Measurements from ENCODE around the gene CLSTN2.

CLSTN2 gene

DNA sequence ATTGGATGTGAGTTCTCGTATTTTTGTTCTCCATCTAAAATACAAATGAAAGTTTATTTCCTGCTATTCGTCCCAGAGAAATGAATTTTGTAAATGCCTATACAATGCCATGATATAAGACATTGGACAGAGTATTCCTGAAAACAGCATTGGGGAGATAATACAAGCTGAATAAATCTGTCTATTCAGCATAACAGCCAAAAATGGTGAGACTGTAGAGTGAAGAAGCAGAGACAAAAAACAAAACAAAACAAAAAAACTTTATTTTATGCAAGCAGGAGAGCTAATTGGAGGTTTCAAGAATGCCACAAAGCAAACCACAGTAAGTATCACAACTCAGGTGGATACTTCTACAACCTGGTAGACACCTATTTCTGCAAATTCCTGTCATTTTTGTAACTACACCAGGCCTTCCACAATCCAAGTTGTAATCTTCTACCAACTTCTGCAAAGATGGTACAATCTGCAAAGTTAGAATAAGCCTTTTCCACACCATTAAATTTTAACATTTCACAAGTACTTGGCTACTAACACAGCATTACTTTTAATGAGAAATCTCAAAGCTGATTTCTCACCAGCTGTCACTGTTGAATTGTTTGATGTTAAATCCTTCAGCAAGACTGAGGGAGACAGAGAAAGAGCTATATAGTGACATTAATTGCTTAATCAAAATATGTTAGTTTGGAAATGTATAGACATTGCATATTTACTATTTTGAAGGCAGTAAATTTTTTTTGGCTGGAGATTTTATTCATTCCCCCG lies 163.1 kb downstream of the CLSTN2 start:
- DNase-seq: no peak

DNA sequence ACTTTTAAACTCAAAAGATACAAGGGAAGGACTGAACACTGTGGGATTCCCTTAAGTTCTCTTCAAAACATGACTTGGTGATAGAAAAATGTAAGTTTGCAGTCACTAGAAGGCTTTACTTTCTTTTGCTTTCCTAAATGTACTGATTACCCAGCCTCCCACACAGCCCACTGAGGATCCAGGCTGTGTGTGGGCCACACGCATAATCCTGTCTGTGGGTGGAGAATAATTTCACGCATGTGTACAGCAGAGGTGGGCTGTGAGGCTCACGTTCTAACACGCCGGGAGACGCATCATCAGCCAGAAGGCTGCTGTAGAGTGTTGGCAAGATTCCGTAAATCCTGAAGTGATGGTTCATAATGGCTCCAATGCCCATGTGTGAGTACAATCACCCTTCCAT lies 165.5 kb downstream of the CLSTN2 start:
- DNase-seq: no peak

DNA sequence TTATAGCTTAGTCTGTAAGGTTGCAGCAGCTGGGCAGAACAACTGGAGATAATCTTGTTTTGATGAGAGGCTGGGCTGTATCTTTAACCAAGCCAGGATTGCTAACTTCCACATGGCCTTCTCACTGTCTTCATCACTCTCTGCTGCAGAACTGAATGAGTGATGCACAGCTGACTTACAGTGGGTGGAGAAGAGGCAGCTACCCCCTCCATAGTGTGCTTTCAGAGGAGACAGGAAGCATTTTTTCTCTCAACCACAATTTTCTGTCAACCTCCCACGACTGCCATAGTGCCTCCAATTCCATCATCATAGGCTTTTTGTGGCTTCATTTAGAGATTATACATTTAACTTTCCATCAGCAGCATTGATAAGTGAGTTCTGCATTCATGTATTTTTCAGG lies 168.2 kb downstream of the CLSTN2 start:
- no peak for DNase-seq

DNA sequence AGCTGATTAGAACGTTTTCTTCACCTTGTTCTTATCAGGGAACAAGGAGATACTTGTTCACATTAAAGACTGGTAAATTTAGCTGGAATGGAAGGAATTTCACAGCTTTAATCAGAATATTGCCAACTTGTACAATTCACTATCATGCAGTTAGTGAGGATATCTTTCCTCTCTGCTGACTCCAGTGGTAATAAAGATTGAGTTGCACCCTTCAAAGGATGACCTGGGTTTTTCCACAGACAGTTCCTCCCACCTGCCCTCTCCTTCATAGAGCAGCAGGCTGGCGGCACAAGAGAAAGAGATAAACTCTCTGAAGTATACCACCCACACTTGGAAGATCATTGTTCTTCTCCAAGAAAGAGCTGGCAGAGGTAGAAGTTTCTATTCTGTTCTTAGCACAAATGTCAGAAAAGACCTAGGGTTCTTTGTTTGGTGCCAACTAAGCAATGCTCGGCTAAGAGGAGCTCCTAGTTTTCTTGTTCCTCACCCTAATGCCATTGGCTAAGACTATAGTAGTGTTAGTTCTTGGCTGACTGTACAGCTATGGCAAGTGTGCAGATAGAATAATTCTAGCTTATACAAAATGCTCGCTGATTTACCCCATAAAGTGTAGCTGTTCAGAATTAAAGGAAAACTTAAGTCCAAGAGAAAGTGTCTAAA lies 169.1 kb downstream of the CLSTN2 start:
- DNase-seq: no peak

DNA sequence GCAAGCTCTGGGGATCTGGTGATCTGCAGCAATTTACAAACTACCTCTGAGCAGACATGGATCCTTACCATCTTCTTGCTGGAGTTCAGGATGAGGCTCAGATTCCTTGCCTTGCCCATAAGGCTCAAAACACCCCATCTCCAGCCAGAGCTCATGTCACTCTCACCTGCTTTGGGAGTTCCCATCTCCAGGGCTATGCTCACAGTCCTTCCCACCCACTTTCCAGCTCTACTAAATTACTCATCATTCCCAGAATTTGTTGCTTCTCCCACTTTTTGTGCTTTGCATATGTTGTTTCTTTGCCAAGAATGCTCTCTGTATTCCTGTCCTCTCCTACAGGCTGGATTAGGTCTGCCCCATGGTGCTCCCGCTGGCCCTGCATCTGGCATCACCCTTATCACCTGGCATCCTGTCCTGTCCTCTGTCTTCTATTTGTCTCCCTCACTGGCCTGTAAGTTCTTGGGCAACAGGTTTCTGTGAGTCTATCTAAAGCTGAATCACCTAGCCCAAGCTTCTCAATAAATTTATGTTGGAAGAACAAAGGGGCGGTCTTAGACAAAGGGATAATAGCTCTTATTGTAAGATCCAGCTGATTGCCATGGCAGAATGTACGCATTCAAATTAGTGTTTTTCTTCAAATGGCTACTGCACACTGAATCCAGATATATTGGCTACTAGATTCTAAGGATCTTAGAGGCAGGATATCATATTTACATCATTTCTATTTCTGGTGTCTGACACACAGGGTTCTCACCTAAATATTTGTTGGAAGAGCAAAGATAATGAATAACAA lies 179.2 kb downstream of the CLSTN2 start:
- peak; percentile 74 for DNase-seq

DNA sequence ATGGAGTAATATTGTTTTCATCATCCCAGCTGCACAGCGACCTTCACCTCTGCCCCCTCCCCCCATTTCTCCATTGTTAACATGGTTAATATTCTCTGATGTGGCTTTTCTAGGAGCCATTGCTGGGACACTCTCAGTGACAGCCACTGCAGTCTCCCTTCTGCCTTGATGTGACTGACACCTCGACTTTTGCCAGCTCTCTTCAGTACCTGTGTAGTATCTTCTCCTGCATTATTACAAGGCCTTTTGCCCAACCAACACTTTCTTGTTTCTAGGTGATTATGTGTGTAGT lies 179.8 kb downstream of the CLSTN2 start:
- no peak for DNase-seq

DNA sequence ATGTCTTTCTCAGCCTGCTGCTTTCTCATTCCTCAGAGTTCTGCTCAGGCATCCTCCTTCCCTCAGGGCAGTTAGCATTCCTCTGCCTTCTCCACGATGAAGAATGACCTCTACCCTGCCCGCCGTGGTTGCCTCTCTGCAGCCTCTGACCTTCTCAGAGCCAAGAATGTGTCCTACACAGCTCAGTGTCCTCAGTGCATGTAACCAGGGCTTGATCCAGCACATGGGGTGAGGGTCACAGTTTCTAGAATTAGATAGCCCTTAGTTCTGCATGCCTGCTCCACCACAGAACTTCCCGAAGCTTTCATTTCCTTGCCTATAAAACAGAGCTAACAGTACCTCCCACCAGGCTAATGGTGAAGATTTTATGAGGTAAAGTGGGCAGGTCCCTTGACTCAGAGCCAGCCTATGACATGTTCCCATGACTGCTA lies 182.1 kb downstream of the CLSTN2 start:
- no peak for DNase-seq

DNA sequence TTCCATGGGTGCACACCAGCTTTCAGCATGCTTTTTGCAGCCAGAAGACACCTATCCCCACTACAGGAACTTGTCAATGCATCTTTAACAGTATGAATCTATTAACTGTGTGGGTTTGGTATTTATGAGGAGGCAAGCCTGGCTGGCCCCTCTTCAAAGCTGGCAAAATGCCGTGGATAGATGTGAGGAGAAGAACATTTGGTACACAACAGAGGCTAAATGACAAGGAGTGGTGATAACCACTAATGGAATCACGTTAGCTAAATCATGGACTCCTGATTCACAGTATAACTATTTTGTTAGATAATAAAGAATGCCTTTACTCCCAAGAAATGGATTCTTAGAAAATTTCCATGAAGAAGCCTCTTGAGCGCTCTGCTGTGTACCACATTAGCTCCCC lies 187.2 kb downstream of the CLSTN2 start:
- DNase-seq: no peak

DNA sequence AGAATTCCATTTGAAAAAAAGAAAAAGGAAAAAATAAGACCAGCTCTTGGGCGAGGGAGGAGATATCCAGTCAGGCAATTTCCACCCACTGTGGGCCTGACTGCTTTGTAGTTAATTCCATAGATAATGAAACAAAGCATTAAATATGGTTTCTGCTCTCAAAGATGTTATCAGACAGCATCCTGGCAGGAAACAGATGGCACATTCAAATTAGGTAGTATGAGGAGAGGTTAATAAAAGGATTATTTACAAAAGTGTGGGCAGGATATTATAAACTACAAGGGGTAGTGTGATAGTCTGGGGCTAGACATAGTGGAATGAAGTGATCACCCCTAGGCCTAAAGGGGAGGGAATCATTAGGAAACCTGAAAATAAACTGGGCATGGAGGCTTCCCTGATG lies 193.2 kb downstream of the CLSTN2 start:
- DNase-seq: peak; percentile 55

DNA sequence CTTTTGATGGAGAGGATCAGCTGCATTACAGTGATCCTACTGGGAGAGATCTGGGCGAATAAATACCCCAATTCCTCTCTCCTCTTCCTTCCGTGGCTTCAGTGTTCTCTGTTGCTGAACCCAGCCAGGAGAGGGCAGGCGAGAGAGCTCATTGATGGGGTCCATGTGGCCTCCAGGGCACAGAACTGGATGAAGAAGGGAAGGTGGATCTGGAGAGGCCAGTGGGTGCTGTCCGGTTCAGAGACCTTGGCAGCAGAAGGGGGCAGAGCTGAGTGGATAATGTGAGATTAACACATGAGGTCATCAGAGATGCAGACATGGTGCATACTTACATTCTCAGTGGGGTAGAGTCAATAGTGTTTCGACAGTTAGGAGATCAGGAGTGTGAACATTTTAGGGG lies 193.6 kb downstream of the CLSTN2 start:
- DNase-seq: peak; percentile 55

DNA sequence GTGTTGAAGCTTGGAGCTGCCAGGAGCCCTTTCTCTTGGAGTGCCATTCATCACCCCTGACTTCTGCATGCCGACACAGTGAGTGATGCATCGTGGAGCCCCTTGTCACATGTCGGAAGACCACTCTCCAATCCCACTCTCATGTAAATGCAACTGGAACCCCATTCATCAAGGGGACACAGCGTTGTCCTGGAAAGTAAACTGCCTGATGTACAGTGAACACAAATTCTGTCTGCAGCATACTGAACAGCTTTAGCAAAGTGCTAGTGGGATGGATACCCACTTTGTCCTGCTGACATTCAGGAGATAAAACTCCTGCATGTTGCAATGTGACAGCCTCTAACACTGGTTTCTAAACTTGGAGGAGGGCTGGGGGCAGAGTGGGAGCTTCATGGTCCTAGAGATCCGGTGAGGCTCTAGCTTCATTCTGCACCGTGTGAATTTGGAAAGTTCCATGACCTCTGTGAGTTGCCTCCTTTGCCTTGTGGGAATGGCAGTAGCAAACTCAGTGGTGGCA lies 194.8 kb downstream of the CLSTN2 start:
- DNase-seq: no peak

DNA sequence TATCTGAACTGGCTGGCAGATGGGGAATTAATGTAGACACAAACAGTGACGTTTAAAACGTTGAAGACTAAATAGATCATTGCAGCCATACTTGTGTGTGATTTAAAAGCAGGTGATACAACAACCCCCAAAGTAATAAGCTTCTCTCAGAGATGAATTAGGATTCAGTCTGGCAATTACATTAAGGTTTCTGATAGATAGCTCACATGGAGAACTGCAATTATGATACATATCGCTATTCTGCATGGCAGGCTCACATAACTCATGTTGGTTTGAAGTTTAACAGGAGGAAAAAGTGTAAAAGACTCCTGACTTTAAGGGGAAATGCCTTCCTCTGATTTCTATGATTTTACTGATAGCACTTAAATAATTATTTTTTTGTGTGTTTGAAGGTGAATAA lies 196.9 kb downstream of the CLSTN2 start:
- DNase-seq: no peak

DNA sequence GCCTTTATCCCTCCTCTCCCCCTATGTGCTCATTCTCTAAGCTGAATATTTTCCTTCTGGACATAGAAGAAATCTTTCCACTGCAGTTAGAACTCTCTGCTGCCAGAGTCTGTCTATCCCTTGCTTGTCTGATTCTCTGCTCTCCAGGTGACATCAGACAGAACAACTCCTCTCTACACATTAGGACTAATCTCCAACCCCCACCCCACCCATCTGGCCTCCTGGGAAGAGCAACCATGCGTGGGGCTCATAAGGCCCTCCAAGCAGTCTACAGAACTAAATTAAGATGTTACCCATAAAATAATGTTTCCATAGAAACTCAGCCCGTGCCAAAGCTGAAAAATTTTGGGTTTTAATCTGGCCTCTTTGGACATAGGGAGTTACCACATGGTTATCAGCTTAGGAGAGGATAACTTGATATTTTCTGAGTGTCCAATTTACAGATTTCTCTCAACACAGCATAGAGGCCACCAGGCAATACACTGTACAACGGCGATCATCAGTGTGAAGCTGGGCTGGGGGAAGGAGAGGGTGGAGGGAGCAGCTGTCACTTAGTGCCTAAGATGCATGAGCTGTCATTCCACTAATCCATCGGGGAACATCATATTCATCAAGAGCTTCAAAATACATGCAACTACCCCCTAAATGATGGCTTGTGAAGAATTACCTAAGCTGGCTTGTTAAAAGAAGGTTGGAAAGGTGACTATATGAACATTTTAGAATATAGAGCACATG lies 199.4 kb downstream of the CLSTN2 start:
- DNase-seq: no peak

DNA sequence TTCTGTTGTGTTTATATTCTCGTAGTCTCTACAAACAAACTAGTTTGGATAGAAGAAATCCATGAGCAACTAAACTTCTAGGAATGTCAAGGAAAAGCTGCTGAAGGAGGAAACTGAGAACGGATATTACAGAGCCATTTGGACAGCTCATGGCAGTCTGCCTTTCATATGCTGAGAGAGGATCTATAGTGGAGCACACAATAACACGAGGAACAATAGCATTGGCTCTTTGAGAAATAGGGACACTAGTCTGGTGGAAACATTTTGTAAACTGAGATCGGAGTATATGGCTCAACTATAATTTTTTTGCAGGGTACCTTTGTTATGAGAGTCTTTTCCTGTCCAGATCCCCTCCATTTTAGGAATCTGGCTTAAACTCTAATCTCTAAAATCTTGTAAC lies 200.5 kb downstream of the CLSTN2 start:
- no peak for DNase-seq

DNA sequence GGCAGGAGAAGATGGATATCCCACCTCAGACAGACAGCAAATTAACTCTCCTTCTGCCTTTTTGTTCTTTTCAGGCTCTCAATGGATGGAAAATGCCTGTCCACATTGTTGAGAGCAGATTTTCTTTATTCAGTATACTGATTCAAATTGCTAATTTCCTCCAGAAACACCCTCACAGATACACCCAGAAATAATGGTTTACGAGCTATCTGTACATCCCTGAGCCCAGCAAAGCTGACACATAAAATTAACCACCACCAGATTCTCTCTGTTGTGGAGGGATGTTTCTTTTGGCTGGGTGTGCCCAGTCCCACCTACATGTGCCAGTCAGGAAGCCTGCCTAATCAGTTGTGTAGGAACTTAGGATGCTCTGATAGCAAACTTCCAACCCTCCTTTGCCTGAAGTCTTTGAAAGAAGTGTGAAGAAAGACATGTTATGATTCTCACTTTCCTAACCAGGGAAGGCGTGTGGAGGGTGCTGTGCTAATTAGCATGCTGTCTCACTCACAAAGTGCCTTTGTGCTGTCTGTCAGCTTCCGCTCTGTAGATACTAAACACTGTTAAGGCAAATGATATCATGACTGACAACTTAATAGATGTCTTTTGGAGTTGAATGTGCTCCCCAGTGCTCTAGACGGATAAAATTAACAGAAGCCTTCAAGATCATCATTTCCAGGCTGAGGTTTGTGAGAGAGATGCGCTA lies 208.5 kb downstream of the CLSTN2 start:
- no peak for DNase-seq

DNA sequence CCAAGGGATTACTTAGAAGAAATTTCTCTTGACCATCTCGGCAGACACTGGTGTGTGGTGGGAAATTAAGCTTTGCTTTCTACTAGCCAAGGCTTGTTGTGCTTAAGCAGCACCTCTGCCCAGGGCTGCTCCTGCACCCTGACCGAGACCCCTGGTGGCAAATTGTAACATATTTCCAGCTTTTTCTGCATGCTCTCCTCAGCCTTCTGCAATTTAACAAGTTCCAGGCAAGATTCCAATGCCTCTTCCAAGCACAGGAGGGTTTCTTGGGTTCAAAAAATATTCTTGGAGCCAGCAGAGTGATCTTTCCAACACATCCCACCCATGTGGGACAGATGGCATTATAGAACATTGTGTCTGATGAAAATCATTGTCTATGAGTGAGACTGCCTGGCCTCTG lies 210.5 kb downstream of the CLSTN2 start:
- no peak for DNase-seq

DNA sequence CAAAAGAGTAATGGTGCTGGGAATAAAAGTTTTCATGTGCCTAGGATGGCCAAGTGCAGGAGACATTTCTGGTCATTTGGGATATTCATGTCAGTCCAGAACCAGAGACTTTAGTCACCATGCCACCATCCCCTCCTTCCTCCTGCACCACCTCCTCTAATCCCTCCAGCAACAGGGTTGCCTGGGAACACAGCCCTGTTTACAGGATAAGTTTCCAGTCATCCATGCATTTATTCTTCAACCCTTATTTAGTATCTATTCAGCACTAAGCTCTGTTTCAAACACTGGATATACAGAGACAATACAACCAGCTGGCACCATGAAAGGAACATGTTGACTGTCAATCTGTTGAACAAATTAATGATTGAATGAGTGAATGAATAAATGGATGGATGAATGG lies 211.7 kb downstream of the CLSTN2 start:
- DNase-seq: no peak

DNA sequence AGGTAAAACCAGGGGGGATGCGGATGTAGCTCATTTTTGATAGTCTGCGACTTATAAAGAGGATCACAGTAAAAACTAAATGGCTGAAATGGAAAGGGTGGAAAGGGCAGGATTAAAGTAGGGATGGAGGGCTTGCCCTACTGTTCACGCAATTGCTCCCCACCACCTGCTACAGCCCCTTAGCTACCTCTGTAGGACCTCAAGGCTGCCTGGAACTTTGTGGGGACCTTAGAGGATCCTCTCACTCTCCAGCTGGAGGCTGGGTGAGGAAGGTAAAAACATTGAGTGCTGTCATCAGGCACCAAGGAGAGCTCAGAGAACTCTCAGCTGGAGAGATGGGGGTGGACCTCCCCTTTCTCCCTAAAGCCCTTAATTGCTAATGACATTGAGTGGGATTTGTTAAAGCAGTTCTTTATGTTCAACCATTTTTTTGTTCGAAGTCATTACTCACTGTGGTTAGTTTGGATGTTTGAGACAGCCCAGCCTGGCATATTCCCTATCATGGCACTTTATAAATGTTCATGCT lies 213.0 kb downstream of the CLSTN2 start:
- no peak for DNase-seq

DNA sequence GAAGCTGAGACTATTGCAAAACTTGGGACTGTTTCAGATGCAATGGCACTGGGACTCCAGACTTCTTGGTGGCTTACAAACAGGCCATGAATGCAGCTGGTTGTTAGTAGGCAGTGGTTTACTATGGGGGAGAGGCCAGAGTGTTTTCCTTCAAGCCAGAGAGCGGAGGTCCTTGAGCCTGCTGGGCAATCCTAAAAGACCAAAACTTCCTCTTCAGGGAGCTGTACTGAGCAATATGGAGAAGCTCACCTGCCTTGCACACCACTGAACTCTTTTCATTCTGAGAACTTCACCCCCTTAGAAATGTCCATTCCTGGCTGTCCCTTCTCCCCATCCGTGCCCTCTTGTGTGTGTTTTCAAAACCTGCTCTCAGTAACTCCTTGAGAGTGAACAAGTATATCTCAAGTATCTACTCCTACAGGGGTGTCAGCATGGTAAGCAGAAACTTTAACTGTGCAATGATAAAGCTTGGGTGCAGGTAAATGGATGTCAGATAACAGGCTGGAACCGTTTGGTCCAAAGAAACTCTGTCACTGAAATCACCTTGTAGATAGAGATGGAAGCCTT lies 213.9 kb downstream of the CLSTN2 start:
- DNase-seq: no peak

DNA sequence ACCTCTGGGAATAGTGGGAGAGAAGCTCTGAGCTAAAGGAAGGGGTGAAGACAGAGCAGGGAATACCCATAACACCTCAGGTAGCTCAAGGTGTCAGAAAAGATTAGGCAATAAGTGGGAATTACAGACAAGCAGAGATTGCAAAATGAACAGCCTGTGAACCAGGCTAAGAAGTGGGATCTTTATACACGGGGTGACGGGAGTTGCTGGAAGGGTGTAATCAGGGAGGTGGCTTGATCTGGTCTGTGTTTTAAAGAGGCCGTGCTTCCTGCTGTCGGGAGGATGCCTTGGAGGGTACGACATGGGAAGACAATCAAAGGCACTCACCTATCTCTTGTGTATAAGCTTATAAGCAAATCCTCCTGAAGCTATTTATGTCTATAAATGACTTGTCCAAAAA lies 216.3 kb downstream of the CLSTN2 start:
- no peak for DNase-seq

DNA sequence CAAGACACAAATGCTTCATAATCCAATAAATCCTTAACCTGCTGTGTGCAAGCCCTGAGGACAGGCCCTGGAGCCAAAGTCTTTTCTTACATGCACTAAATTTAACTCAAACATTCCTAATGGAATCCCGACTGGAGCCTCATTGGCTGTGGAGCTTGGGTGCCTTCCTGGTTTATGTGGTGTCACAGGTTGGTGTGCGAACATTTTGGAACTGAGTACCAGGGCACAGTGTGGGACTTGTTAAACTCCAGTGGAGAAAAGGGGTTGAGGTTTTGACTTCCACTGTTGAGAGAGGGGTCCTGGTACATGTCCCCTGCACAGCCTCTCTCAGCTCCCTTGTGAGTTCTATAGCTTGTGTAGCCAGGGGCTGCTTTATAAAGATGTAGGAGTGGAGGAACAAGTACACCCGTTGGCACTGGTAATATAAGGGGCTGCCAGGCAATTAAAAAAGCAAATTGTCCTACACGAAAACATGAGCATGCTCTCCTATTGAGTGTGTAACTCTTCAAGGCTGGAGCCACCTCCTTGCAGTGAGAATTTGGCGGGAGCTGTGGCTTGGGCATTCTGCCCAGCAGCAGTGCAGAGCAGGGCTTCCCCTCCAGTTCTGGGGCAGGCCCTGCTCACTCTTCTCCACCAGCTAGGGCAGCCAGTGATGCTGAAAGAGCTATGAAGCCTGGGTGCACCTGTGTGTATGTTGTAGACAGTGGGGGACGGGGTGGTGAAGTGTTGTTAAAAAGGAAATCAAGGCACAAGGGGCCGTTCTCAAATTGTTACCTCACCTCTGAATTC lies 218.1 kb downstream of the CLSTN2 start:
- DNase-seq: no peak

Data from COR-L47 (cell line).